GM19025 (cell line): ENCODE data around the gene FGF7.
"Not testable (repeated sequence)": the region's sequence is repeated elsewhere in the genome, so short reads cannot be mapped to it uniquely, and the experiment has no call there.

ENCODE experiments used
- ATAC-seq: cut with Tn5 transposase; IDR thresholded peaks from one replicate; pipeline ENCODE4 v1.9.1; 2021; ENCODE audit warnings: mild to moderate bottlenecking, low read depth, moderate library complexity; ENCODE audit not compliant: unreplicated experiment

Gene FGF7

GRCh38 chr15:49492151-49492550 lies 69.1 kb downstream of the FGF7 start:
- no peak for ATAC-seq

- no peak for ATAC-seq
Observed at GRCh38 chr15:49492830-49493229, 69.8 kb downstream of the FGF7 start.

GRCh38 chr15:49494842-49495241 lies 71.8 kb downstream of the FGF7 start:
- no peak for ATAC-seq

GRCh38 chr15:49495993-49496753 lies 73.1 kb downstream of the FGF7 start:
- no peak for ATAC-seq

- ATAC-seq = no peak
Observed at GRCh38 chr15:49501586-49501985, 78.5 kb downstream of the FGF7 start.

- no peak for ATAC-seq
Observed at GRCh38 chr15:49506341-49506740, 83.3 kb downstream of the FGF7 start.

GRCh38 chr15:49507261-49507660 lies 84.2 kb downstream of the FGF7 start:
- ATAC-seq = no peak

GRCh38 chr15:49512739-49513138 lies 89.7 kb downstream of the FGF7 start:
- ATAC-seq = not testable (repeated sequence)

GRCh38 chr15:49521802-49522201 lies 98.8 kb downstream of the FGF7 start:
- no peak for ATAC-seq

- no peak for ATAC-seq
Observed at GRCh38 chr15:49528289-49528688, 105.2 kb downstream of the FGF7 start.

GRCh38 chr15:49530092-49530491 lies 107.0 kb downstream of the FGF7 start:
- ATAC-seq = no peak
